Nephron (organoid): ENCODE results near the gene NDUFA13.

ENCODE experiments used
- H3K27ac Mint-ChIP-seq, 3 experiments: 2 replicates each; pipeline ENCODE4 v1.8.0; 2020; ENCODE audit warnings: mixed read lengths in 3 of 3, mild to moderate bottlenecking in 2 of 3, moderate library complexity in 1 of 3
- H3K27me3 Mint-ChIP-seq: 2 replicates; pipeline ENCODE4 v1.8.0; 2021; ENCODE audit warnings: low read depth, mild to moderate bottlenecking, moderate library complexity, mixed read lengths
- H3K36me3 Mint-ChIP-seq: 2 replicates; pipeline ENCODE4 v1.8.0; 2020; ENCODE audit warnings: low read depth, mixed read lengths
- H3K4me1 Mint-ChIP-seq: 2 replicates; pipeline ENCODE4 v1.8.0; 2020; ENCODE audit warnings: mixed read lengths
- H3K4me3 Mint-ChIP-seq, 3 experiments: 2 replicates each; pipeline ENCODE4 v1.8.0; 2020; ENCODE audit warnings: mild to moderate bottlenecking in 3 of 3, mixed read lengths in 3 of 3, moderate library complexity in 2 of 3
- H3K9me3 Mint-ChIP-seq: 2 replicates; pipeline ENCODE4 v1.8.0; 2020; ENCODE audit warnings: mixed read lengths
- CTCF ChIP-seq, 3 experiments: fragments of 200-600 bp; sonication (generic); IDR thresholded peaks; one replicate each; pipeline ENCODE4 v1.5.0; 2021; ENCODE audit warnings: antibody characterized with exemption in 3 of 3; ENCODE audit not compliant: unreplicated experiment in 3 of 3

NDUFA13 gene

GRCh38 chr19:19517235-19517619 is 1.2 kb downstream of the NDUFA13 start:
- Mint-ChIP-seq H3K4me3 (peak overlapping the region; percentile 95 to 99 (median 99)), H3K9me3 (no peaks in the 10 kb centered on the region), H3K27ac (no peak overlapping the region), H3K27me3 (no peaks in the 10 kb centered on the region), H3K4me1 (peaks cover 6% of the 10 kb centered on the region), H3K36me3 (peaks cover 26% of the 10 kb centered on the region)
- TF ChIP-seq CTCF (IDR thresholded peaks at IDR 0.05; ENCODE audit: unreplicated experiment in 3 of 3) = no peak

GRCh38 chr19:19520989-19521388 is 5.0 kb downstream of the NDUFA13 start:
- Mint-ChIP-seq H3K4me3 (no peak overlapping the region), H3K9me3 (no peaks in the 10 kb centered on the region), H3K27ac (no peak overlapping the region), H3K27me3 (no peaks in the 10 kb centered on the region), H3K4me1 (peaks cover 4% of the 10 kb centered on the region), H3K36me3 (peaks cover 30% of the 10 kb centered on the region)
- no peak for TF ChIP-seq CTCF (IDR thresholded peaks at IDR 0.05; ENCODE audit: unreplicated experiment in 3 of 3)

GRCh38 chr19:19523177-19523576 is 7.2 kb downstream of the NDUFA13 start:
- Mint-ChIP-seq H3K27me3 (no peaks in the 10 kb centered on the region), H3K27ac (no peak overlapping the region)

GRCh38 chr19:19524053-19524452 is 8.0 kb downstream of the NDUFA13 start:
- H3K27ac Mint-ChIP-seq = no peak overlapping the region
- H3K4me1 Mint-ChIP-seq = no peaks in the 10 kb centered on the region
- no peak overlapping the region for H3K4me3 Mint-ChIP-seq
- H3K9me3 Mint-ChIP-seq = no peaks in the 10 kb centered on the region
- TF ChIP-seq CTCF (IDR thresholded peaks at IDR 0.05; ENCODE audit: unreplicated experiment in 3 of 3) = no peak
- H3K27me3 Mint-ChIP-seq = no peaks in the 10 kb centered on the region
- H3K36me3 Mint-ChIP-seq = peaks cover 31% of the 10 kb centered on the region

More at GRCh38 chr19:19523177-19523576, 7.2 kb downstream of the NDUFA13 start:
- H3K4me3 Mint-ChIP-seq = no peak overlapping the region
- H3K36me3 Mint-ChIP-seq = peaks cover 29% of the 10 kb centered on the region
- no peaks in the 10 kb centered on the region for H3K9me3 Mint-ChIP-seq
- no peak for TF ChIP-seq CTCF (IDR thresholded peaks at IDR 0.05; ENCODE audit: unreplicated experiment in 3 of 3)
- H3K4me1 Mint-ChIP-seq = no peaks in the 10 kb centered on the region

- Mint-ChIP-seq H3K27me3 (no peaks in the 10 kb centered on the region), H3K27ac (peak overlapping the region; percentile 68 to 91 (median 70)), H3K9me3 (no peaks in the 10 kb centered on the region), H3K4me3 (peak overlapping the region in 2 of 3 experiments; percentile 5 to 41), H3K4me1 (peaks cover 3% of the 10 kb centered on the region), H3K36me3 (peaks cover 20% of the 10 kb centered on the region)
- TF ChIP-seq CTCF (IDR thresholded peaks at IDR 0.05; ENCODE audit: unreplicated experiment in 3 of 3) = no peak
Observed at GRCh38 chr19:19525611-19526380, 9.8 kb downstream of the NDUFA13 start.
